Right renal cortex interstitium (tissue), 3 donors: ENCODE measurements around the gene SLC38A3. TPM values are rescaled to one million over a fixed set of nuclear protein-coding genes. Genes with fewer than 3 reads are reported as not detected.
A peak's percentile ranks its signal among the peaks of the same experiment; 100 is the strongest.

ENCODE experiments used
- DNase-seq, 3 donors: peaks; one replicate each; pipeline ENCODE4 v3.0.0-alpha.2; 2013; ENCODE audit warnings: low read depth in 3 of 3, low spot score in 2 of 3
- polyA plus RNA-seq, 3 donors: library from polyadenylated mRNA; unstranded; fragments of 120-200 nt; gene quantifications; one replicate each; pipeline ENCODE4 v1.2.1, GENCODE V29; 2013; ENCODE audit not compliant: insufficient read length in 3 of 3

Gene SLC38A3
- polyA plus RNA-seq, 3 donors: 5.0 to 11.0 (median 6.8) TPM

- peak; percentile 82 to 91 (median 85) for DNase-seq
Observed at GRCh38 chr3:50264383-50264963, 59.4 kb downstream of the SLC38A3 start.

GRCh38 chr3:50264964-50265485 is 60.0 kb downstream of the SLC38A3 start:
- DNase-seq: no peak

DNA sequence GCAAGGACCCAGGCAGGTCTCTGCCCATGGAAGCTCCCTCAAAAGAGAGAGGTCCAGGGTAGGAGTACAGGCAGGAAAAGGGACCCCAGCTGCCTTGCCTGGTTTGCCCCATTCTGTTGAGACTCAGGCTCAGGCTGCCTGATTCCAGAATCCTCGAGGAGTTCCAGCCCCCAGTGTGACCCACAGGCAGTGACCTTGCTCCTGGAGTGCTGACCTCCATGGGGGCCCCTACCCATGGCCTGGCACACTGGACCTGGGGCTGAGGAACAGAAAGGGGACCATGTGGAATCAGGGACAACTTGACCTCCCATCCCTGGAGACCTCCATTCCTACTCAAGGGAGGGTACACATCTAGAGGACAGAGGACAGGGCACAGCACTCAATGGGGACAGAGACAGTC is 60.5 kb downstream of the SLC38A3 start:
- no peak for DNase-seq

DNA sequence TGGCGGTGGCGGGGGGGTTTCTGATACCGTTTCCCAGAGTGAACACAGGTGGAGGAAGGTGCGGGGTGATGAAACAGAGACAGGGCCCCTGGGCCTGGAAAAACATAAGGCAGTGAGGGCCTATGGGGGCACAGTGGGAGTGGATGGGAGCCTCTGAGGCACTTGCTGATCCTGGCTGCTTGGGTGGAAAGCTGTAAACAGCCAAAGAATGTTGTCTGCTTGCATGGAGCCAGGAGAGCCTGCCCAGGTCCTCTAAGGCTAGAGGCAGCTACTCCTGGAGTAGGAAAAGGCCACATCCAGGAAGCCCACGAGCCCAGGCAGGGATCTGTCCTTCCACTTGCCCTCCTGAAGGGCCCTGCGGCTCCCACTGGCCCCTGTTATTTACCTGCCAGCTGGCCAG is 60.9 kb downstream of the SLC38A3 start:
- DNase-seq: no peak

DNA sequence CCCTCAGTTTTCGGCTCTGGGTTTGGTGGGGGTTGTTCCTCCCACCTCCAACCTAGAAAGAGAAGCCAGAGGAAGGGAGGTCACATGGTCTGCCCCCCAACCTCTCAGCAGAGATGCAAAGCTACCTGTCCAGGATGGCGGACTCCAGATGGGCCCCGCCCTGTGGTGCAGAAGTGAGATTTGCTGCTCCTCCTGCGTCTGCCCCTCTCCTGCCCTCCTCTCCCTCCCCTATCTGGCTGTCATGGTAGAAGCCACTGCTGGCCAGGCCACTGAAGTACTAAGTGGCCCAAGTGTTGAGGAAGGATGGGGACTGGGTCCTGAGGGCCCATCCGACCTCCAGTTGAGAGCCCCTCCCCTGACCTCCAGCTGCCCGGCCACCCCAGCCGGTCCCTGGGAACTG is 61.8 kb downstream of the SLC38A3 start:
- DNase-seq: no peak

GRCh38 chr3:50267280-50267913 is 62.3 kb downstream of the SLC38A3 start:
- DNase-seq: no peak

DNA sequence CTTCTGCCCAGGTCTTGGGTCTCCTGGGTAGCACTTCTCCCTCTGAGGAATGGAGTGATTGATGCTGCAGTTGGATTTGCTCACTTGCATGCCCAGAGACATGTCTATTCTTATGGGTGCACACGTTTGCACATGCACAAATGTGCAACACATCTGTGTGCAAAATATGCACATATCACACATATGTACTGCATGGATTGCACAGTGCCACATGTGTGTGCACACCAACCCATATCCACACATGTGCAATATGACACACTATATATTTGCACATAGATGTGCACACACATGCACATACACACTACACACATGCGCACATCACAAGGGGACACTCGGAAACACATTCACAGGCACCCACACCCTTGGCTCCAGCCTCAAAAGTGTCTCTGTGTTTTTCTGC is 63.2 kb downstream of the SLC38A3 start:
- DNase-seq: no peak

GRCh38 chr3:50268703-50269451 is 63.8 kb downstream of the SLC38A3 start, which contains the start of gene SEMA3B:
Gene SEMA3B (plus strand): TSS chr3:50269147. CDS start chr3:50269241, 94 bp downstream.
- DNase-seq: no peak

DNA sequence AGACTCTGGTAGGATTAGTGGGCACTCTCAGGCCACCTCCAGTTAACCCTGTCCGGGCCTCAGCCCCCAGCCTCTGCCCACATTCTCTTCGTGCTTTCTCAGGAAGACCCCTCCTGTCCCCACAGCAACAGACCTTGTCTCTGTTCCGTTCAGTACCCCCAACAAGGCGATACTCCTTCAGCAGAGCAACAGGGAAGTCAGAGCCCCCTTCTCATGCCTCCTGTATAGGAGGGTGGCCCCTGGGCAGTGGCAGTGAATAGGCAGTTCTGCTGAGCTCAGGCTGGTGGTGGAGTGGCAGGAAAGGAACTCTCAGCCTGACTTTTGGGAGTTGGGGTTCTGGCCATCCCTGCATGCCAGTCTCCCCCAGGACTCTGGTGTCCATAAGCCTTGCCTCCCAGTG is 64.4 kb downstream of the SLC38A3 start:
- no peak for DNase-seq

DNA sequence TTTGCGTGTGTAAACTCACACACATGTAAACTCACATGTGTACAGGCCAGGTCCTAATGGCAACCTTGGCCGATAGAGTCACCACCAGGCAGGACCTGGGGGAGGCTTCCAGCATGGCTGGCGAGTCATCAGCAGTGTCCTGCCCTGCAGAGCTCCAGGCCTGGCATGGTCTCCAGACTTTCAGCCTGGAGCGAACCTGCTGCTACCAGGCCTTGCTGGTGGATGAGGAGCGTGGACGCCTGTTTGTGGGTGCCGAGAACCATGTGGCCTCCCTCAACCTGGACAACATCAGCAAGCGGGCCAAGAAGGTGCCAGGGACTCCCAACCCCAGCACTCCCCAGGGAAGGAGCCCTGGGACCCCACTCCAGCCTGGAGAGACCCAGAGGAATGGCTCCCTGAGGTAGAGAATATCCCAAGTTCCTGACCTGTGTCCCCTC is 64.9 kb downstream of the SLC38A3 start:
- DNase-seq: no peak

DNA sequence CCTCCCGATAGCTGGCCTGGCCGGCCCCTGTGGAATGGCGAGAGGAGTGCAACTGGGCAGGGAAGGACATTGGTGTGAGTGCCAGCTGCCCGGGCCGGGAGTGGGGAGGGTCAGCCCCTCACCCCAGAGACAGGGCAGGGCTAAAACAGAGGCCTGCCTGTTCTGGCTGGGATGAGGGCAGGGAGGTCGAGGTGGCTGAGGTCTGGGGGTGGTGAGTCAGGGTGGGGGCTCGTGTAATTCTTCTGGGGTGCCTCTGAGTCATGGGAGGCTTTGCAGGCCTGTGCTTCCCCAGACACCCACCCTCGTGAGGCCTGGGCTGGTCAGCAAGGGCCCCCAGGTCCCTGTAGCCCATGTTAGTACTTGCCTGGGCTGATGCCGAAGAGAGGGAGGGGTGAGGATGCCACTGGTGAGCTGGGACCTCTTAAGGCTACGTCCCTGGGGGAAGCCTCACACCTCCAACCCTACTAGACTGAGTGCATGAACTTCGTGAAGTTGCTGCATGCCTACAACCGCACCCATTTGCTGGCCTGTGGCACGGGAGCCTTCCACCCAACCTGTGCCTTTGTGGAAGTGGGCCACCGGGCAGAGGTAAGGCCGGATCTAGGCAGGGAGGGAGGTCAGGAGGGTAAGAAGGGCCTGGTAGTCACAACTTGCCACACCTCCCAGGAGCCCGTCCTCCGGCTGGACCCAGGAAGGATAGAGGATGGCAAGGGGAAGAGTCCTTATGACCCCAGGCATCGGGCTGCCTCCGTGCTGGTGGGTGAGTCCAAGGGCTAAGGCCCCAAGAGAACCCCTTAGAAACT is 65.6 kb downstream of the SLC38A3 start:
- no peak for DNase-seq

Other genes starting within 250 kb of the SLC38A3 start
- 100 to 1,000 TPM; 234 to 272 (median 251) TPM for gene RBM5, start 116.4 kb upstream of the SLC38A3 start, polyA plus RNA-seq
- 10 to 100 TPM; 67.4 to 80.1 (median 70.8) TPM for gene SEMA3F, start 49.9 kb upstream of the SLC38A3 start, polyA plus RNA-seq
- gene GNAT1, start 13.7 kb upstream of the SLC38A3 start, polyA plus RNA-seq: not detected
- 100 to 1,000 TPM; 211 to 230 (median 220) TPM for gene GNAI2, start 30.9 kb downstream of the SLC38A3 start, polyA plus RNA-seq
- 10 to 100 TPM; 75.2 to 77.0 (median 76.3) TPM for gene SEMA3B, start 63.9 kb downstream of the SLC38A3 start, polyA plus RNA-seq
- gene LSMEM2, start 73.8 kb downstream of the SLC38A3 start, polyA plus RNA-seq: under 1 TPM; 0.42 to 0.54 (median 0.50) TPM
- 10 to 100 TPM; 35.0 to 39.1 (median 37.7) TPM for gene IFRD2, start 87.2 kb downstream of the SLC38A3 start, polyA plus RNA-seq
- 1 to 10 TPM; 2.9 to 3.2 (median 3.1) TPM for gene HYAL3, start 94.1 kb downstream of the SLC38A3 start, polyA plus RNA-seq
- gene NAA80, start 94.1 kb downstream of the SLC38A3 start, polyA plus RNA-seq: 1 to 10 TPM; 7.6 to 8.6 (median 8.2) TPM
- 1 to 10 TPM; 6.3 to 7.1 (median 7.0) TPM for gene HYAL1, start 98.3 kb downstream of the SLC38A3 start, polyA plus RNA-seq
- 10 to 100 TPM; 62.7 to 74.3 (median 70.7) TPM for gene HYAL2, start 117.5 kb downstream of the SLC38A3 start, polyA plus RNA-seq
- 10 to 100 TPM; 22.6 to 25.7 (median 24.5) TPM for gene TUSC2, start 123.0 kb downstream of the SLC38A3 start, polyA plus RNA-seq
- 10 to 100 TPM; 16.1 to 17.0 (median 16.4) TPM for gene RASSF1, start 135.6 kb downstream of the SLC38A3 start, polyA plus RNA-seq
- 1 to 10 TPM; 3.3 to 4.1 (median 3.4) TPM for gene ZMYND10, start 140.5 kb downstream of the SLC38A3 start, polyA plus RNA-seq
- gene NPRL2, start 145.5 kb downstream of the SLC38A3 start, polyA plus RNA-seq: 10 to 100 TPM; 31.0 to 35.2 (median 33.8) TPM
- 10 to 100 TPM; 14.9 to 16.7 (median 15.6) TPM for gene CYB561D2, start 145.6 kb downstream of the SLC38A3 start, polyA plus RNA-seq
- gene TMEM115, start 154.2 kb downstream of the SLC38A3 start, polyA plus RNA-seq: 10 to 100 TPM; 30.9 to 35.9 (median 32.3) TPM